HCT116 (cell line): ENCODE measurements around the gene C12orf50. TPM values are rescaled to one million over a fixed set of nuclear protein-coding genes. Genes with fewer than 3 reads are reported as not detected.

Source experiments
- ATAC-seq: fragments of 200-7000 bp; cut with Tn5 transposase; 2 replicates; pipeline ENCODE4 v1.9.1; 2020; ENCODE audit warnings: mild to moderate bottlenecking, moderate library complexity
- BruUV-seq: library from RNA; stranded (reverse); fragments of 400-500 nt; replicated peaks from 2 replicates; lab custom pipeline; 2021; lab: Mats Ljungman, UMichigan
- CTCF ChIA-PET: fragments of 300-600 bp; sonication (Branson Sonifier 250); formaldehyde crosslinking; loops from one replicate; lab custom pipeline; 2021; ENCODE audit warnings: antibody characterized with exemption; lab: Charles Lee
- POLR2A ChIA-PET: fragments of 300-600, 350-600 bp; sonication (Branson Sonifier 250); formaldehyde crosslinking; loops from one replicate; lab custom pipeline; 2021; ENCODE audit warnings: antibody characterized with exemption; lab: Charles Lee
- RAD21 ChIA-PET, 2 experiments: fragments of 300-600 bp; sonication (Branson Sonifier 250); formaldehyde crosslinking; loops; one replicate each; lab custom pipeline; 2023; ENCODE audit warnings: low total read pairs in 2 of 2; ENCODE audit not compliant: uncharacterized antibody in 2 of 2, unreplicated experiment in 2 of 2, low non-redundant PET in 1 of 2; lab: Charles Lee
- DNase-seq: peaks from one replicate; pipeline ENCODE4 v3.0.0-alpha.2; 2010; ENCODE audit warnings: low read depth, low spot score
- H2AFZ ChIP-seq: fragments of 200-600 bp; shearing (Covaris generic), sonication (generic); 2 replicates; pipeline ENCODE4 v1.6.1; 2017; ENCODE audit warnings: low read depth, mixed run types, mixed read lengths, antibody characterized with exemption, low read length; ENCODE audit not compliant: poor library complexity, severe bottlenecking
- H3K27ac ChIP-seq: 2 replicates; pipeline ENCODE4 v1.5.1; 2012; ENCODE audit warnings: low read depth, low read length
- H3K27me3 ChIP-seq: fragments of 200-600 bp; sonication (generic); 2 replicates; pipeline ENCODE4 v1.6.1; 2016; ENCODE audit warnings: mixed run types, low read length, mixed read lengths; ENCODE audit not compliant: insufficient read depth
- H3K36me3 ChIP-seq, 2 experiments: fragments of 200-500 bp in 1 of 2; fragments of 200-600 bp in 1 of 2; sonication (Bioruptor generic) in 1 of 2; sonication (generic) in 1 of 2; 2 replicates each; pipeline versions ENCODE4 v1.5.1 to v1.6.1; 2014 to 2016; ENCODE audit warnings: low read length in 2 of 2, inconsistent platforms in 1 of 2, mixed read lengths in 1 of 2, mixed run types in 1 of 2; ENCODE audit not compliant: insufficient read depth in 2 of 2, control insufficient read depth in 1 of 2
- H3K4me1 ChIP-seq, 2 experiments: fragments of 200-600 bp in 1 of 2; sonication (generic) in 1 of 2; 2 replicates each; pipeline versions ENCODE4 v1.5.1 to v1.6.1; 2012 to 2017; ENCODE audit warnings: low read length in 2 of 2, inconsistent platforms in 1 of 2, mild to moderate bottlenecking in 1 of 2, mixed read lengths in 1 of 2, mixed run types in 1 of 2, moderate library complexity in 1 of 2; ENCODE audit not compliant: insufficient read depth in 2 of 2, control insufficient read depth in 1 of 2
- H3K4me2 ChIP-seq: fragments of 200-600 bp; sonication (generic); 2 replicates; pipeline ENCODE4 v1.6.1; 2017; ENCODE audit warnings: mixed run types, low read length, mixed read lengths
- H3K4me3 ChIP-seq, 2 experiments: fragments of 200-600 bp in 1 of 2; sonication (generic) in 1 of 2; replicated peaks in 1 of 2; 2 replicates each; pipeline ENCODE4 v1.5.1; 2011 to 2016; ENCODE audit warnings: low read length in 2 of 2, control low read depth in 1 of 2, low read depth in 1 of 2, mild to moderate bottlenecking in 1 of 2, mixed read lengths in 1 of 2, mixed run types in 1 of 2
- H3K79me2 ChIP-seq: fragments of 200-600 bp; sonication (generic); 2 replicates; pipeline ENCODE4 v1.6.1; 2017; ENCODE audit warnings: mild to moderate bottlenecking, mixed run types, low read length, moderate library complexity, mixed read lengths; ENCODE audit not compliant: insufficient read depth
- H3K9ac ChIP-seq: fragments of 200-600 bp; sonication (generic); 2 replicates; pipeline ENCODE4 v1.6.1; 2016; ENCODE audit warnings: low read length, mixed read lengths
- H3K9me2 ChIP-seq: fragments of 200-600 bp; sonication (generic), shearing (Covaris generic); 2 replicates; pipeline ENCODE4 v1.6.1; 2017; ENCODE audit warnings: mixed run types, mild to moderate bottlenecking, moderate library complexity; ENCODE audit not compliant: insufficient read depth
- H3K9me3 ChIP-seq, 2 experiments: fragments of 200-500 bp in 1 of 2; fragments of 200-600 bp in 1 of 2; sonication (Bioruptor generic) in 1 of 2; sonication (generic) in 1 of 2; 2 replicates each; pipeline ENCODE4 v1.6.1; 2014 to 2017; ENCODE audit warnings: low read length in 2 of 2, mixed read lengths in 2 of 2, inconsistent platforms in 1 of 2, low read depth in 1 of 2, mild to moderate bottlenecking in 1 of 2, mixed run types in 1 of 2, moderate library complexity in 1 of 2; ENCODE audit not compliant: control insufficient read depth in 1 of 2, insufficient read depth in 1 of 2
- H4K20me1 ChIP-seq: fragments of 200-600 bp; sonication (generic), shearing (Covaris generic); 2 replicates; pipeline ENCODE4 v1.6.1; 2017; ENCODE audit warnings: mixed run types, mild to moderate bottlenecking, moderate library complexity; ENCODE audit not compliant: insufficient read depth
- CBX3 ChIP-seq: IDR thresholded peaks from 2 replicates; pipeline ENCODE4 v1.6.1; 2012; ENCODE audit warnings: low read depth
- CEBPB ChIP-seq: IDR thresholded peaks from 2 replicates; pipeline ENCODE4 v1.6.1; 2012; ENCODE audit warnings: low read depth
- CTCF ChIP-seq, 3 experiments: fragments of 200-600 bp in 1 of 3; sonication (generic) in 1 of 3; IDR thresholded peaks in 2 of 3; conservative IDR thresholded peaks in 1 of 3; 2 replicates each; pipeline ENCODE4 v1.5.1; 2012 to 2017; ENCODE audit warnings: low read depth in 2 of 3, low read length in 2 of 3, antibody characterized with exemption in 1 of 3, borderline replicate concordance in 1 of 3, control low read depth in 1 of 3, mild to moderate bottlenecking in 1 of 3, mixed read lengths in 1 of 3, mixed run types in 1 of 3, moderate library complexity in 1 of 3; ENCODE audit not compliant: insufficient read depth in 1 of 3
- EGR1 ChIP-seq: IDR thresholded peaks from 2 replicates; pipeline ENCODE4 v1.6.1; 2012; ENCODE audit warnings: low read depth
- EZH2 ChIP-seq: fragments of 200-600 bp; sonication (generic); IDR thresholded peaks from 2 replicates; pipeline ENCODE4 v1.6.1; 2017; ENCODE audit warnings: antibody characterized with exemption, mixed run types
- EZH2phosphoT487 ChIP-seq: fragments of 200-600 bp; IDR thresholded peaks from 2 replicates; pipeline ENCODE4 v1.6.1; 2018; ENCODE audit warnings: antibody characterized with exemption, borderline replicate concordance
- JUND ChIP-seq: IDR thresholded peaks from 2 replicates; pipeline ENCODE4 v1.6.1; 2012
- MAX ChIP-seq: IDR thresholded peaks from 2 replicates; pipeline ENCODE4 v1.6.1; 2012
- POLR2A ChIP-seq: IDR thresholded peaks from 2 replicates; pipeline ENCODE4 v1.7.0; 2011; ENCODE audit warnings: borderline replicate concordance; ENCODE audit not compliant: insufficient read depth, insufficient read length; ENCODE audit errors: extremely low read depth
- POLR2AphosphoS5 ChIP-seq: IDR thresholded peaks from 2 replicates; pipeline ENCODE4 v1.6.1; 2011; ENCODE audit warnings: mild to moderate bottlenecking, low read depth, low read length, moderate library complexity
- RAD21 ChIP-seq: IDR thresholded peaks from 2 replicates; pipeline ENCODE4 v1.6.1; 2012; ENCODE audit warnings: low read depth, mild to moderate bottlenecking
- SIN3A ChIP-seq: IDR thresholded peaks from 2 replicates; pipeline ENCODE4 v1.6.1; 2012; ENCODE audit warnings: low read depth
- SP1 ChIP-seq: IDR thresholded peaks from 2 replicates; pipeline ENCODE4 v1.6.1; 2012; ENCODE audit warnings: low read depth
- SRF ChIP-seq: IDR thresholded peaks from 2 replicates; pipeline ENCODE4 v1.6.1; 2012; ENCODE audit warnings: low read depth
- YY1 ChIP-seq: IDR thresholded peaks from 2 replicates; pipeline ENCODE4 v1.6.1; 2011; ENCODE audit warnings: low read length, low read depth, moderate library complexity, mild to moderate bottlenecking; ENCODE audit not compliant: insufficient replicate concordance; ENCODE audit errors: extremely low read depth
- ZBTB33 ChIP-seq: IDR thresholded peaks from 2 replicates; pipeline ENCODE4 v1.6.1; 2011; ENCODE audit warnings: mild to moderate bottlenecking, low read length, moderate library complexity; ENCODE audit not compliant: insufficient replicate concordance; ENCODE audit errors: extremely low read depth
- ZFX ChIP-seq: fragments of 450-650 bp; IDR thresholded peaks from 2 replicates; pipeline ENCODE4 v1.6.1; 2017
- ZNF274 ChIP-seq: fragments of 200-500 bp; sonication (Bioruptor generic); IDR thresholded peaks from 2 replicates; pipeline ENCODE4 v1.6.1; 2014; ENCODE audit warnings: mild to moderate bottlenecking, low read depth, low read length, inconsistent platforms
- intact Hi-C: fragments of 100-400 bp; cut with micrococcal nuclease; formaldehyde crosslinking; loops from 2 replicates; pipeline ENCODE4 v1.10.0; 2022
- total RNA-seq: library from RNA; stranded (reverse); gene quantifications from one replicate; pipeline ENCODE4 v1.2.1, GENCODE V29; 2021; ENCODE audit not compliant: unreplicated experiment

C12orf50 gene
- total RNA-seq, 1 experiment from 2014 or later = not detected

GRCh38 chr12:87952850-87953249, 76.4 kb downstream of the C12orf50 start (continued):
- TF ChIP-seq CTCF (IDR thresholded peaks at IDR 0.05 in 2 of 3, conservative IDR thresholded peaks at IDR 0.05 in 1 of 3; ENCODE audit: borderline replicate concordance in 1 of 3, insufficient read depth in 1 of 3, low read depth in 2 of 3, low read length in 2 of 3) (no peak), ZFX (no peak), SRF (no peak), EZH2 (no peak), CBX3 (no peak), CEBPB (no peak), MAX (no peak)

GRCh38 chr12:87952223-87952622, 77.0 kb downstream of the C12orf50 start:
- Histone ChIP-seq H3K4me1 (no peaks in the 10 kb centered on the region), H3K27ac (no peak overlapping the region), H3K4me2 (no peak overlapping the region), H3K9me2 (no peaks in the 10 kb centered on the region), H2AFZ (no peak overlapping the region), H3K36me3 (no peaks in the 10 kb centered on the region), H3K4me3 (no peak overlapping the region), H3K9ac (no peak overlapping the region), H3K79me2 (no peaks in the 10 kb centered on the region), H4K20me1 (no peaks in the 10 kb centered on the region), H3K9me3 (no peaks in the 10 kb centered on the region), H3K27me3 (no peaks in the 10 kb centered on the region)
- no TSS peak for BruUV-seq
- RAD21 ChIA-PET = interaction anchor here in 1 of 2 experiments (0.6 to 0.7 kb wide), 2 partner anchors 20 to 972 kb away, joined by 3 to 4 read pairs; no protein-coding TSS in a partner anchor
- no peak for ATAC-seq
- CTCF ChIA-PET = interaction anchor here (0.7 to 1.1 kb wide), 5 partner anchors 8 to 104 kb away, joined by 3 read pairs; no protein-coding TSS in a partner anchor
- intact Hi-C loops = loop anchor here (2.0 to 10.0 kb wide), 3 partner anchors 607 to 1997 kb away; no protein-coding TSS in a partner anchor
- DNase-seq = no peak
- POLR2A ChIA-PET = no interaction called here
- TF ChIP-seq SIN3A (no peak), YY1 (no peak), EZH2phosphoT487 (no peak), CTCF (IDR thresholded peaks at IDR 0.05 in 2 of 3, conservative IDR thresholded peaks at IDR 0.05 in 1 of 3; ENCODE audit: borderline replicate concordance in 1 of 3, insufficient read depth in 1 of 3, low read depth in 2 of 3, low read length in 2 of 3) (no peak), POLR2A (no peak), MAX (no peak), CBX3 (no peak), RAD21 (no peak), ZFX (no peak), JUND (no peak), EGR1 (no peak), ZNF274 (no peak), ZBTB33 (no peak), EZH2 (no peak), POLR2AphosphoS5 (no peak), SP1 (no peak), CEBPB (no peak), SRF (no peak)
